IMR-90 (cell line): ENCODE measurements around the gene ZNF614. TPM values are rescaled to one million over a fixed set of nuclear protein-coding genes. Genes with fewer than 3 reads are reported as not detected.
"Not testable (repeated sequence)": the region's sequence is repeated elsewhere in the genome, so short reads cannot be mapped to it uniquely, and the experiment has no call there.

Experiments
- ATAC-seq: fragments of 200-7000 bp; cut with Tn5 transposase; 2 replicates; pipeline ENCODE4 v1.9.1; 2020; ENCODE audit warnings: low read depth, mild to moderate bottlenecking, moderate library complexity
- BruUV-seq: library from RNA; stranded (reverse); fragments of 400-500 nt; replicated peaks from 2 replicates; lab custom pipeline; 2021; lab: Mats Ljungman, UMichigan
- CTCF ChIA-PET: fragments of 300-600 bp; formaldehyde crosslinking; extraction: SDS; loops from one replicate; lab custom pipeline; 2021; ENCODE audit warnings: antibody characterized with exemption; lab: Yijun Ruan, JAX
- POLR2A ChIA-PET: fragments of 300-600 bp; sonication (Branson Sonifier 250); formaldehyde crosslinking; loops from one replicate; lab custom pipeline; 2022; ENCODE audit warnings: antibody characterized with exemption; ENCODE audit not compliant: unreplicated experiment; lab: Charles Lee
- DNase-seq: peaks from one replicate; pipeline ENCODE4 v3.0.0; 2013
- H2AFZ ChIP-seq: replicated peaks from 2 replicates; pipeline ENCODE3; 2013; ENCODE audit warnings: low read length, mild to moderate bottlenecking; ENCODE audit not compliant: poor library complexity
- H2AK5ac ChIP-seq: 2 replicates; pipeline ENCODE4 v1.6.1; 2013; ENCODE audit warnings: low read depth, low read length, inconsistent platforms
- H2AK9ac ChIP-seq: replicated peaks from 2 replicates; pipeline ENCODE3; 2013; ENCODE audit warnings: mild to moderate bottlenecking, low read depth, low read length, moderate library complexity; ENCODE audit not compliant: poor library complexity
- H2BK120ac ChIP-seq: 2 replicates; pipeline ENCODE4 v1.6.1; 2013; ENCODE audit warnings: low read depth, low read length, inconsistent platforms
- H2BK15ac ChIP-seq: 3 replicates; pipeline ENCODE4 v1.6.1; 2013; ENCODE audit warnings: low read depth, low read length, inconsistent platforms
- H2BK20ac ChIP-seq: 2 replicates; pipeline ENCODE4 v1.6.1; 2013; ENCODE audit warnings: low read depth, mild to moderate bottlenecking, inconsistent platforms, low read length, moderate library complexity
- H2BK5ac ChIP-seq: 2 replicates; pipeline ENCODE4 v1.6.1; 2013; ENCODE audit warnings: mild to moderate bottlenecking, low read depth, low read length, inconsistent platforms; ENCODE audit not compliant: poor library complexity, severe bottlenecking
- H3K14ac ChIP-seq: replicated peaks from 2 replicates; pipeline ENCODE4 v1.6.1; 2013; ENCODE audit warnings: low read depth, low read length, inconsistent platforms
- H3K18ac ChIP-seq: 2 replicates; pipeline ENCODE4 v1.6.1; 2013; ENCODE audit warnings: low read depth, low read length, control low read depth
- H3K23ac ChIP-seq: 2 replicates; pipeline ENCODE4 v1.6.1; 2013; ENCODE audit warnings: low read depth, low read length, inconsistent platforms
- H3K27ac ChIP-seq: 2 replicates; pipeline ENCODE4 v1.5.1; 2013; ENCODE audit warnings: mild to moderate bottlenecking, control low read depth, low read length; ENCODE audit not compliant: insufficient read depth
- H3K27me3 ChIP-seq: 2 replicates; pipeline ENCODE4 v1.6.1; 2013; ENCODE audit warnings: low read length; ENCODE audit not compliant: control insufficient read depth, insufficient read depth
- H3K36me3 ChIP-seq: 2 replicates; pipeline ENCODE4 v1.6.1; 2013; ENCODE audit warnings: low read length, mixed read lengths; ENCODE audit not compliant: control insufficient read depth, insufficient read depth
- H3K4ac ChIP-seq: 2 replicates; pipeline ENCODE4 v1.6.1; 2013; ENCODE audit warnings: low read depth, low read length, inconsistent platforms
- H3K4me1 ChIP-seq: 2 replicates; pipeline ENCODE4 v1.6.1; 2013; ENCODE audit warnings: low read length, mixed read lengths; ENCODE audit not compliant: control insufficient read depth, insufficient read depth
- H3K4me2 ChIP-seq: 2 replicates; pipeline ENCODE4 v1.6.1; 2013; ENCODE audit warnings: low read depth, mild to moderate bottlenecking, control low read depth, low read length, moderate library complexity
- H3K4me3 ChIP-seq: 2 replicates; pipeline ENCODE4 v1.5.1; 2013; ENCODE audit warnings: low read depth, mild to moderate bottlenecking, control low read depth, low read length, moderate library complexity; ENCODE audit not compliant: insufficient read depth
- H3K56ac ChIP-seq: 2 replicates; pipeline ENCODE4 v1.6.1; 2013; ENCODE audit warnings: low read length, inconsistent platforms; ENCODE audit not compliant: insufficient read depth; ENCODE audit errors: extremely low read depth
- H3K79me1 ChIP-seq, 2 experiments: 2 replicates each; pipeline ENCODE4 v1.6.1; 2013; ENCODE audit warnings: low read length in 2 of 2, inconsistent platforms in 1 of 2, low read depth in 1 of 2
- H3K9ac ChIP-seq: 2 replicates; pipeline ENCODE4 v1.6.1; 2013; ENCODE audit warnings: low read depth, low read length, control low read depth
- H3K9me1 ChIP-seq: 2 replicates; pipeline ENCODE4 v1.6.1; 2013; ENCODE audit warnings: low read length, inconsistent platforms; ENCODE audit not compliant: insufficient read depth
- H3K9me3 ChIP-seq: 2 replicates; pipeline ENCODE4 v1.6.1; 2013; ENCODE audit warnings: low read length; ENCODE audit not compliant: control insufficient read depth, insufficient read depth
- H4K20me1 ChIP-seq: 2 replicates; pipeline ENCODE4 v1.6.1; 2013; ENCODE audit warnings: low read length, inconsistent platforms; ENCODE audit not compliant: insufficient read depth
- H4K5ac ChIP-seq: 2 replicates; pipeline ENCODE4 v1.6.1; 2013; ENCODE audit warnings: mild to moderate bottlenecking, low read depth, low read length, control low read depth
- H4K8ac ChIP-seq, 2 experiments: 2 replicates each; pipeline ENCODE4 v1.6.1; 2013; ENCODE audit warnings: low read depth in 2 of 2, low read length in 2 of 2, control low read depth in 1 of 2, inconsistent platforms in 1 of 2
- H4K91ac ChIP-seq: 2 replicates; pipeline ENCODE4 v1.6.1; 2013; ENCODE audit warnings: low read depth, low read length, inconsistent platforms; ENCODE audit not compliant: insufficient read depth
- WGBS, 2 experiments: methylation state at CpG; one replicate each; pipeline versions ENCODE4 v1.1.5 to v1.1.7; 2013; ENCODE audit warnings: missing lambda C conversion rate in 2 of 2; ENCODE audit not compliant: insufficient read length in 1 of 2; ENCODE audit errors: extremely low coverage in 2 of 2; 5-methylcytosine and 5-hydroxymethylcytosine counted together
- dilution Hi-C: fragments of 300-500 bp; cut with HindIII; formaldehyde crosslinking; loops from one replicate; pipeline ENCODE4 v1.14.3; 2018; ENCODE audit warnings: low sequenced_read_pairs; ENCODE audit not compliant: unreplicated experiment
- in situ Hi-C: fragments of 300-500 bp; cut with MboI; formaldehyde crosslinking; loops from 3 replicates; pipeline ENCODE4 v1.14.3; 2019; ENCODE audit warnings: low sequenced_read_pairs, inconsistent platforms, mixed read lengths
- intact Hi-C: fragments of 100-400 bp; cut with micrococcal nuclease; formaldehyde crosslinking; loops from 2 replicates; pipeline ENCODE4 v1.10.0; 2022
- polyA plus RNA-seq, 3 experiments: library from polyadenylated mRNA; depleted of rRNA; stranded (reverse); fragments of >200 nt; gene quantifications; 2 replicates each; pipeline ENCODE4 v1.2.3, GENCODE V29; 2012; ENCODE audit warnings: low replicate concordance in 1 of 3
- total RNA-seq: library from RNA; depleted of rRNA; stranded (reverse); fragments of >200 nt; gene quantifications from 2 replicates; pipeline ENCODE4 v1.2.3, GENCODE V29; 2012

The ZNF614 gene
- total and polyA plus RNA-seq, 2 of the 4 experiments (the other 2 are of a cell fraction): 3.4 to 12.4 TPM

DNA sequence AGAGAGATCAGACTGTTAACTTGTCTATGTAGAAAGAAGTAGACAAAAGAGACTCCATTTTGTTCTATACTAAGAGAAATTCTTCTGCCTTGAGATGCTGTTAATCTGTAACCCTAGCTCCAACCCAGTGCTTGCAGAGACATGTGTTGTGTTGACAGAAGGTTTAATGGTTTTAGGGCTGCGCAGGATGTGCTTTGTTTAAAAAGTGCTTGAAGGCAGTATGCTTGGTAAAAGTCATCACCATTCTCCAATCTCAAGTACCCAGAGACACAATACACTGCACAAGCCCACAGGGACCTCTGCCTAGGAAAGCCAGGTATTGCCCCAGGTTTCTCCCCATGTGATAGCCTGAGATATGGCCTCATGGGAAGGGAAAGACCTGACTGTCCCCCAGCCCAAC is 23.6 kb upstream of the ZNF614 start:
- H2AFZ ChIP-seq, DNase-seq, H4K5ac ChIP-seq, dilution Hi-C loops, in situ Hi-C loops, H3K4ac ChIP-seq, H2BK120ac ChIP-seq, H3K9me3 ChIP-seq, CTCF ChIA-PET, H2BK5ac ChIP-seq, H3K4me3 ChIP-seq, intact Hi-C loops, H3K56ac ChIP-seq, H3K14ac ChIP-seq, POLR2A ChIA-PET, BruUV-seq, H4K91ac ChIP-seq, H3K18ac ChIP-seq, H3K4me1 ChIP-seq, H3K9me1 ChIP-seq, ATAC-seq, H3K9ac ChIP-seq, H3K36me3 ChIP-seq, H3K27ac ChIP-seq, H3K4me2 ChIP-seq, H3K27me3 ChIP-seq, H2BK20ac ChIP-seq, H4K8ac ChIP-seq, H2BK15ac ChIP-seq, H3K23ac ChIP-seq, H2AK5ac ChIP-seq, H4K20me1 ChIP-seq, H2AK9ac ChIP-seq: not testable (repeated sequence)
- H3K79me1 ChIP-seq: peaks cover 7 to 16% of the 10 kb centered on the region in 2 experiments
- no CpG with 5 or more reads among the region's 1 CpG for WGBS, 2 experiments
